ENCODE results near the gene CUEDC2.

CUEDC2 gene, protein sequence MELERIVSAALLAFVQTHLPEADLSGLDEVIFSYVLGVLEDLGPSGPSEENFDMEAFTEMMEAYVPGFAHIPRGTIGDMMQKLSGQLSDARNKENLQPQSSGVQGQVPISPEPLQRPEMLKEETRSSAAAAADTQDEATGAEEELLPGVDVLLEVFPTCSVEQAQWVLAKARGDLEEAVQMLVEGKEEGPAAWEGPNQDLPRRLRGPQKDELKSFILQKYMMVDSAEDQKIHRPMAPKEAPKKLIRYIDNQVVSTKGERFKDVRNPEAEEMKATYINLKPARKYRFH

DNA sequence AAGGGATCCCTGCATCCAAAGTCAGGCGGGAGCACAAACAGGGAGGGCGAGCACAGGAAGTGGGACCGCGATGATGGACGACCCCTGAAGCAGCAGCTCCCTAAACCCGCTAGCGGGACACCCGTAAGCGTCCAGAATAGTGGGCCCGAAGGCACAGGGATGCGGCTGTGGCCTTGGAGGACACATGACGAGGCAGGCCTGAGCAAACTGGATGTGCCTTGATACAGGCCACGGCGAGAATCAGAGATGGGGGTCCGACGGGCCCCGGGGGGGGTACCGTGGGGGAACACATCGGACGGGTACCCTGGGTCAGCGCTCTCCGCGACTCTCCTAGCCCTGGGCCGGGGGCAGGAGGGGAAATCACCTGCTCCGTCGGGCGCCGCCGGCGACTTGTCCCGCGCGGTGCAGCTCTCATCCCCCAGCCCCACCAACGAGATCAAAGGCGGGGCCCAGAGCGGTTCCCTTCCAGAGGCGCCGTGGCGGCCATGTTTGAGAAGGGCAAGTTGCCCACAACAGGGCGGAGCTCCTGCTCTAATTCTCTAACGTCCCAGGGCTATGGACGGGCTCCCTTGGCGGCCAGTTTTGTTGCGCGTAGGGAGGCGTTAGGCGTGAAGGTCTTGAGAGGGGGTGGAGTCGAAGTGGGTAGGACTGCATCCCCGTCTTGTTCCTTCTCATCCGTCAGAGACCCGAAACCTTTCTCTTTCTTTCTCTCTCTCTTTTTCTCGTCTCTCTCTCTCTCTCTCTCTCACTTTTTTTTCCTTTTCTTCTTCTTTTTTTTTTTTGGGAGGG is at the start of gene CUEDC2:
Gene CUEDC2, minus strand, starts transcription at position 413 of the 789 bp plus-strand sequence. CDS start 7,386 bp downstream, outside the sequence.
- peak; percentile 95 for DNase-seq (ENCODE audit: low spot score)

- no peak for DNase-seq (ENCODE audit: low spot score)
Observed at GRCh38 chr10:102480396-102480795, 48.0 kb upstream of the CUEDC2 start.

DNA sequence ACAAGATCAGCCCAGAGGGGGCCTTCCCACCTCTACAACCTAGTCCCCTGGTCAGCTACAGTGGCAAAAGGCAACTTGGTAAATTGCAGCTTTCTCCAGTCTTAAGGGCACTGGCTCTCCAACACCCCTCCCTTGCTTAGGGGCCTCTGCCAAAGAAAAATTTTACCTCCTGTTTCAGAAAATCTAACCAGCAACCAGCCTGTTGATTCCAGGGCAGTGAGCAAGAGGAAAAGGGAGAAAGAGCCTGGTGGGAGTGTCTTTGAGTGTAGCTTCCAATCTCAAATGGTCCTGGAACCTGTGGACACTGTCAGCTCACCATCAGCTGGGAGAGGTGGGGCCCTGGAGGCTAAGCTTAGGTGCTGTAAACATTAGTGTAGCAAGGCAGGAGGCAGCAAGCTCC is 47.3 kb upstream of the CUEDC2 start:
- no peak for DNase-seq (ENCODE audit: low spot score)

DNA sequence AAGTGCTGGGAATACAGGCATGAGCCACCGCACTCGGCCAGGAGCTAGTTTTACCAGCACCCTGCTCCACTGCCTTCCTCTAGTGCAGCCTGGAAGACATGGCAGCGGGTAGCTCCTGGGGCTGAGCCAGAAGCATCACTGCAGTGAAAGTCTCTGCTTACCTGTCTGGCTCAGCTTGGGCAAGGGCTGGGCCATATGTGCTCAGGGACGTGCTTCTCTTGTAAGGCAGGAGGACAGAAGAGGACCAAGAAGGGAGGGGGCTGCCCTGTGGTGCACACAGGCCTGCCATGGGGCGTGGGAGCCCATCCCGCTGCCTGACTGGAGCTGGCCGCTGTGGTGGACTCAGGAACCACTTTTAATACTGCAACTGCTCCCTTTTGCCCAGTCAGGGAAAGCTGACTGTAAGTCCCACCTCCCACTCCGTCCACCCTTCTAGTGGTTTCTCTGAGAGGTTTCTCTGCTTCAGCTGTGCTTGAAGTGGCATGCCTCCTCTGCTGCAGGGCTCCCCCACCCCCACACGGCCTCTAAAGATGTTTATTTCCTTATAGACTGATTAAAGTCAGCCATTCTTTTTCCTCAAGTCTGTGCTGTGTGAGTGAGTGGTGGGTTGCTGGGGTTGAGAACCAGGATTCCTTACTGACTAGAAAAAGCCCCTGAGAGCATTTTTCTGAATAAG is 44.2 kb upstream of the CUEDC2 start:
- no peak for DNase-seq (ENCODE audit: low spot score)

GRCh38 chr10:102475451-102476040 is 43.2 kb upstream of the CUEDC2 start:
- DNase-seq (ENCODE audit: low spot score) = no peak

DNA sequence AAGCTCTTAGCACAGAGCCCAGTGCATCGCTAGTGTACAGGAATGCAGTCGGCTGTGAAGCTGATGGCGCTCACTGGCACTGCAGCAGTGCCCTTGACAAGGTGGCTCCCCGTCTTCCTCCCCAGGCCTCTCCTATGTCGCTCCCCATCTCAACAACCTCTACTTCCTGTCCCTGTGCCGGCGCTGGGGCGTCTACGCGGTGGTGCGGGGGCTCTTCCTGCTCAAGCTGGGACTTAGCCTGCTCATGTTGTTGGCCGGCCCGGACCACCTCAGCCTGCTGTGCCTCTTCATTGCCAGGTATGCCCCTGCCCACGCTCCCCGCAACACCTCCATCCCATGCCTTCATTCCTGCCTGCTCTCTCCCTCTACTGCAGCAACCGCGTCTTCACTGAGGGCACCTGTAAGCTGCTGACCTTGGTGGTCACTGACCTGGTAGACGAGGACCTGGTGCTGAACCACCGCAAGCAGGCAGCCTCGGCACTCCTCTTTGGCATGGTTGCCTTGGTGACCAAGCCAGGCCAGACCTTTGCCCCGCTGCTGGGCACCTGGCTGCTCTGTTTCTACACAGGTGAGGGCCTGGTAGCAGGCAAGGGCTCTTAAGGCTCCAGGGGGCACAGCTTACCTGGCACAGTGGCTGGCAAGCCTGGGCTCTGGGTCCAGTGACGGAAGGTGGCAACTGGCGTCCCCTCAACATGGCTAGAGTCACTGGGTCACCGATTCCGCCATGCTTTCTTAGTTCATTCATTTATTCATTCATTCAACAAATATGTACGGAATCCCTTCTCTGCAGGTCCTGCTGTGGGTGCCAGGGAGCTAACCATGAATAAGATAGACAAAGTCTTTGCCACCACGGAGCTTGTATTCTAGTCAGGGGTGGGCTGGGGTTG is 41.3 kb upstream of the CUEDC2 start:
- no peak for DNase-seq (ENCODE audit: low spot score)

DNA sequence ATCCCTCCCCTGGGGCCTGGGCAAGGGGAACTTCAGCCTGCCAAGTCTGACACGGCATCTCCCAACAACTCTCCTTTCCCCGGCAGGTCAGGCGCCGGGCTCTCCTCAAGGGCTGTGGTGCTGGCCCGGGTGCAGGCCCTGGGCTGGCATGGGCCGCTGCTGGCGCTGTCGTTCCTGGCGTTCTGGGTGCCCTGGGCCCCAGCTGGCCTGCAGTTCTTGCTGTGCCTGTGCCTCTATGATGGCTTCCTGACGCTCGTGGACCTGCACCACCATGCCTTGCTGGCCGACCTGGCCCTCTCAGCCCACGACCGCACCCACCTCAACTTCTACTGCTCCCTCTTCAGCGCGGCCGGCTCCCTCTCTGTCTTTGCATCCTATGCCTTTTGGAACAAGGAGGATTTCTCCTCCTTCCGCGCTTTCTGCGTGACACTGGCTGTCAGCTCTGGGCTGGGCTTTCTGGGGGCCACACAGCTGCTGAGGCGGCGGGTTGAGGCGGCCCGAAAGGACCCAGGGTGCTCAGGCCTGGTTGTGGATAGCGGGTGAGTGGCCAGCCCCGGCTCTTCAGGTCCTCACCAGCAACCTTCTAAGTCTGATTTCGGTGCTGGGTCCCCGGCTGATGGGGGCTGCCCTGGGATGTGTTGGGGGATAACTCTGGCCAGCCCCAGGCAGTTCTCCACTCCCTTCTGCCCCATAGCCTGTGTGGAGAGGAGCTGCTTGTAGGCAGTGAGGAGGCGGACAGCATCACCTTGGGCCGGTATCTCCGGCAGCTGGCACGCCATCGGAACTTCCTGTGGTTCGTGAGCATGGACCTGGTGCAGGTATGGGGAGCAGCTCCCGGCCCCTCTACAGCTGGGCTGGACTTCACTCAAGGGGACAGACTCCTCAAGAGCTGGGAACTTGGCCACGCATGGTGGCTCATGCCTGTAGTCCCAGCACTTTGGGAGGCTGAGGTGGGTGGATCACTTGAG is 38.5 kb upstream of the CUEDC2 start:
- no peak for DNase-seq (ENCODE audit: low spot score)

DNA sequence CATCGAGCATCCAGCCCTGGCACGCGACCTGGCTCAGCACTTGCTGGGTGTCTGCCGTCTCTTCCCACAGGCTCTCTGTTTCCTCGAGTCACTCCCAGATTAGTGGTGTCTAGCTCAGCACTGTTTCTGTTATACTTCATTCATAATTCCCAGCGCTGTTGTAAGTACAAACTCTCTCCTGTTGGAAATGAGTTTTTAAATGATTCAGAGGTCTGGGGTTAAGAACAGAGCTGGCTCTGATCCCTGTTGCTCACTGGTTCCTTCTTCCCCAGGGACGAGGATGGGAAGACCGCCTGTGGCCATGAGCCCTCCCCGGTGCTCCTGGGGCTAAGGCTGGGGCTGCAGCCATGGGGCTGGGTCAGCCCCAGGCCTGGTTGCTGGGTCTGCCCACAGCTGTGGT is 36.3 kb upstream of the CUEDC2 start:
- no peak for DNase-seq (ENCODE audit: low spot score)

DNA sequence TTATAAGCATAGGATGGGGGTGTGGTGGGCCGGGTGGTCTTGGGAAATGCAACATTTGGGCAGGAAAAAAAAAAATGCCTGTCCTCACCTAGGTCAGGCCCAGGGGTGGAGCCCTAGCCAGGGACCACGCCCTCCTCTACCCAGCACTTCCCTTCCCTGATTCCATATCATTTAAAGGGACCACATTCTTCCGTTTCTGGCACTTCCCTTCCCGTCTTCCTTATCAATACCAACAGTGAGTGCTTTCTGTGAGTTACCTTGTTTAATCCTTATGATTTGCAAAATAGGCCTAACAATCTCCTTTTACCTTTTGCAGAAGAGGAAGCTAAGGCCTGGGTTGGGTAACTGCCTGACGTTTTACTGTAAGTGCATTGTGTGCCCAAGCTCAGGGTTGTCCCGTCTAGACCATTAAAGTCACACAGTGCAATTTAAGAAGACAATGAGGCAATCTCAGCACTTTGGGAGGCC is 35.6 kb upstream of the CUEDC2 start:
- no peak for DNase-seq (ENCODE audit: low spot score)

DNA sequence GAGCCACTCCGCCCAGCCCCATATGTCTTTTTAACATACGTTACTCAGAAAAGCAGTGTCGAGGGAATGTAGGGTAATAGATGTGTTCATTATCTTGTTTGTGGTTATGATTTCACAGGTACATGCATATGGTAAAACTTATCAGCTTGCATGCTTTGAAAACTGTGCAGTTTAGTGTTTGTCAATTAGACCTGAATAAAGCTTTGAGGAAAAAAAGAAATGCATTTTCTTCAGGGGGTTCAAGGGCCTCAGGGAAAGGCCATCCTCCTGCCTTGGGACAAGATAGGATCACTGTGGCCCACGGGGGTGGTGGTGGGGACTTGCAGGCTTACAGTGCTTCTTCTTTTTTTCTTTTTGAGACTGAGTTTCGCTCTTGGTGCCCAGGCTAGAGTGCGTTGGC is 34.9 kb upstream of the CUEDC2 start:
- DNase-seq (ENCODE audit: low spot score) = no peak

DNA sequence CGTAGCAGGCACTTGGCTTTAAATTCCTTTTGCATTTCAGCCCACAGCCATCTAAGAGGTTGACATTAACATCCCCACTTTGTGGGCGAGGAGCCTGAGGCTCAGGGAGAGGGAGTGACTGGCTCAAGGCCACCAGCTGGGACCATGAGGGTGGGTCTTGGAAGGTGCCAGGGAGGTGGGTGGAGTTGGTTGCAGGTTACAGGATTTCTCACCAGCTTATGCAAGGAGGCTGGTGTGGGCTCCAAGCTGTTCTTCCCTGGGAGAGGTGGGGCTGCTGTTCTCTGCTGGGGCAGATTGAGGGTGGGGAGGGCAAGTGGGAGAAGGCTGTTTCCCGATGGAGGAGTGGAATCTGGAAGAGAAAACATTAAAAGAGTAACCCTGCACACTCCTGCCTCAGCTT is 33.1 kb upstream of the CUEDC2 start:
- no peak for DNase-seq (ENCODE audit: low spot score)

DNA sequence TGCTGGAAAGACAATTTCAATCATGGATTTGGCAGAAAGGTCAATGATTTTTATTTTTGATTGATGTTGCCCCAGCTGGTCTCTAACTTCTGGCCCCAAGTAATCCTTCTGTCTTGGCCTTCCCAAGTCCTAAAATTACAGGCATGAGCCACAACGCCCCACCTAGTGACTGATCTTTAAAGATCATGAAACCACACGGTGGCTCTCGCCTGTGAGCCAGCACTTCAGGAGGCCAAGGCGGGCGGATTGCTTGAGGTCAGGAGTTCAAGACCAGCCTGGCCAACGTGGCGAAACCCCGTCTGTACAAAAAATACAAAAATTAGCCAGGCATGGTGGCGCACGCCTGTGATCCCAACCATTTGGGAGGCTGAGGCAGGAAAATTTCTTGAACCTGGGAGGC is 31.6 kb upstream of the CUEDC2 start:
- no peak for DNase-seq (ENCODE audit: low spot score)

- no peak for DNase-seq (ENCODE audit: low spot score)
Observed at GRCh38 chr10:102462512-102463054, 30.2 kb upstream of the CUEDC2 start.

- DNase-seq (ENCODE audit: low spot score) = peak; percentile 96
Observed at GRCh38 chr10:102461187-102462054, 29.0 kb upstream of the CUEDC2 start.

GRCh38 chr10:102460836-102461186 is 28.4 kb upstream of the CUEDC2 start:
- DNase-seq (ENCODE audit: low spot score) = no peak

DNA sequence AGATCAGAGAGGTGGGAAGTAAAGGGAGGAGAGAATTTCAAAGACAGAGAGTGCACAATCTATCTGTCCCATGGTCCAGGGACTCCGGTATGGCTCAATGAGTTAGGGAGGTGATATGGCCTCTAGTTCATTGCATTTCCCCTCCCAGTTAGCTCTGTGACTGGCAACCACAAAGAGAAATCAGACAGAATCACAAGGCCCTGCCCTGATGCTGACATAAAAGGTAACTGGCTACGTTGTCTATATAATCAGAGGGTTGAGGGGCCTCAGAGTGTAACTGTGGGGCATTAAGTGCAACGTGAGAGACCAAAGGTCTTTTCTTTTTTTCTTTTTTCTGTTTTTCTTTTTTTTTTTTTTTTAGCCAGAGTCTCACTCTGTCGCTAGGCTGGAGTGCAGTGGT is 26.3 kb upstream of the CUEDC2 start:
- no peak for DNase-seq (ENCODE audit: low spot score)

DNA sequence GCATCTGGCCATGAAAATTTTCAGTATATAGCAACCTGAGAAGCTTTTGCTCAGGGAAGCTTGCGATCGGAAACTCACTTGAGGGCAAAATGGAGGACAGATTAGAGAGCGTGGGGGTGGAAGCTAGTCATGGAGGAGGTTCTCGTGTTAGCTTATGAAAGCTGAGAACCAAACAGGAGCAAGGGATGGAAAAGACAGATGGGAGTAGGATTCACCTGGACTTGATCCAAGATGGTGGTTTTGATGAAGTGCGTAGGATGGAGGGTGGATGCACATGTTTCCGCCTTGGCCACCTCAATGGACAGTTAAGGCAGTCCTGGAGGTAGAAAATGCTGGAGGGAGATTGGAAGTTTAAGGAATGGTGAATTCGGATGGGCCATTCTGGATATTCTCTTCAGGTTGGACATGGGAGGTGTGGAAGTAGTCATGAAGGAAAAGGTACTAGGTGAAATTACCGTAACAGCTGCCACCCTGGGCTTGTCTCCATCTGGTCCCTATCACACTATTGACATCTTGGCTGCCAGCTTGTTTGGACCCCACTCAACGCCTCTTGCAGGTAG is 25.3 kb upstream of the CUEDC2 start:
- no peak for DNase-seq (ENCODE audit: low spot score)

GRCh38 chr10:102455893-102456471 is 23.6 kb upstream of the CUEDC2 start:
- DNase-seq (ENCODE audit: low spot score) = peak; percentile 22
